Kidney (tissue), 14 donors: ENCODE results near the gene STX8. TPM values are rescaled to one million over a fixed set of nuclear protein-coding genes. Genes with fewer than 3 reads are reported as not detected.

Source experiments
- DNase-seq, 5 donors: peaks; one replicate each; pipeline ENCODE4 v3.0.0-alpha.2; 2013 to 2020
- FAIRE-seq: peaks from 2 replicates; lab custom pipeline; 2012; peaks lifted over from hg19 to GRCh38; lab: Jason Lieb, UNC
- H3K27ac ChIP-seq, 2 donors: one replicate each; pipeline ENCODE4 v1.7.0; 2013; ENCODE audit warnings: low read depth in 2 of 2, low read length in 2 of 2, inconsistent platforms in 1 of 2
- H3K27me3 ChIP-seq: one replicate; pipeline ENCODE4 v1.7.1; 2013; ENCODE audit warnings: low read length, inconsistent platforms; ENCODE audit not compliant: control insufficient read depth, insufficient read depth
- H3K36me3 ChIP-seq, 3 donors: one replicate each; pipeline versions ENCODE4 v1.7.0 to v1.7.1; 2013; ENCODE audit warnings: low read length in 3 of 3, control low read depth in 1 of 3, inconsistent platforms in 1 of 3; ENCODE audit not compliant: insufficient read depth in 3 of 3, control insufficient read depth in 2 of 3
- H3K4me1 ChIP-seq, 3 donors: one replicate each; pipeline versions ENCODE4 v1.7.0 to v1.7.1; 2013; ENCODE audit warnings: low read length in 3 of 3, inconsistent platforms in 1 of 3, low read depth in 1 of 3; ENCODE audit not compliant: control insufficient read depth in 2 of 3, insufficient read depth in 2 of 3
- H3K4me3 ChIP-seq, 3 donors: one replicate each; pipeline versions ENCODE4 v1.7.0 to v1.8.1; 2013; ENCODE audit warnings: low read length in 3 of 3, control low read depth in 1 of 3, inconsistent platforms in 1 of 3
- H3K9ac ChIP-seq, 3 donors: one replicate each; pipeline versions ENCODE4 v1.7.0 to v1.7.1; 2013; ENCODE audit warnings: low read length in 3 of 3, control low read depth in 1 of 3, inconsistent platforms in 1 of 3
- H3K9me3 ChIP-seq, 3 donors: one replicate each; pipeline versions ENCODE4 v1.7.0 to v1.7.1; 2013; ENCODE audit warnings: low read length in 3 of 3, control low read depth in 1 of 3, inconsistent platforms in 1 of 3; ENCODE audit not compliant: control insufficient read depth in 2 of 3, insufficient read depth in 1 of 3
- intact Hi-C: fragments of 100-400 bp; cut with DNase I; formaldehyde crosslinking; loops from one replicate; pipeline ENCODE4 v1.11.1; 2022
- polyA plus RNA-seq: library from polyadenylated mRNA; stranded (reverse); fragments of 350-450 nt; fragmentation: Illumina TruSeq; extraction: RNeasy Lipid Tissue Mini Kit (QIAGEN cat#74804); gene quantifications from one replicate; pipeline ENCODE4 v1.2.3, GENCODE V29; 2014; ENCODE audit warnings: low read depth, low replicate concordance; ENCODE audit not compliant: insufficient read depth
- total RNA-seq: library from RNA; stranded (reverse); fragmentation: NEBNext Ultra II Directional; extraction: Animal tissue kit (Norgen Biotek cat#: 25700); gene quantifications from one replicate; pipeline ENCODE4 v1.2.1, GENCODE V29; 2021
- TF ChIP-seq, protein P1 (sequence below): IDR thresholded peaks from 3 replicates; pipeline ENCODE4 v1.5.1; 2012; ENCODE audit warnings: mild to moderate bottlenecking, moderate library complexity, borderline replicate concordance; ENCODE audit not compliant: insufficient read depth; ENCODE audit errors: extremely low read depth
- donor health status: control.
- donor health status: control.
- donor health status: control.
- donor health status: control.
- donor health status: control.
- donor health status: DM: yes; HTN: yes; CAD: no.
- donor health status: Normal renal cell carcinoma (clear cell type).

The STX8 gene
- total and polyA plus RNA-seq, 2 donors from 2014 or later, result 67.2 to 127 TPM

DNA sequence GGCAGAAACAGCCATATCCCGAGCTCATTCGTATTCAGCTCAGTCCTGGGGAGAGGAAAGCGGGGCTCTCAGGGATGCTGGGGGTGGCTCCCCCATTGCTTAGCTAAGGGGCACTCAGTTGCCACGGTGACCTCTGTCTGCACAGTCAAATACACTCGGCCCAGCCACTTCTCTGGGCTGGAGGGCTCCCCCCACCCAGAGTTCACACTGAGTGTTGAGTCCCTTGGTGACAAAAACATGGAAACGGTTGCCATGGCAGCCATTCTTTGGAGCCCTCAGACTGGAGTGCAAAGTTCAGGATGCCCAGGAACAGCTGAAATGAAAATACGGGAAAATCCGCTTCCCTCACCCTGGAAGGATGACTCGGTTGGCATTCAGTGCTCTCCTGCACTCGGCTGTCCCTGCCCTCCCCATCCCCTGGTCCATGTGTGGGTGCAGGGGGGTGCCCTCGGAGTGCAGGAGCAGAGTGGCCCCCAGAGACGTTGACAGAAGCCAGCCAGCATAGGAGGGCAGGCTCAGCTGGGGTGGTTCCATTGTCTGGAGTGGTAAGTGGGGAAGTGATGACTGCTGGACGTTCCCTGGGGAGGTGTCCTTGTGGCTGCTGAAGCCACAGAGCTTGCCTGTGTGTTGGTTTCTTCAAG is 337.8 kb downstream of the STX8 start:
- H3K4me3 ChIP-seq, result no peak overlapping the region
- no peaks in the 10 kb centered on the region for H3K9me3 ChIP-seq
- H3K27me3 ChIP-seq, result no peaks in the 10 kb centered on the region
- no peak overlapping the region for H3K9ac ChIP-seq
- no peaks in the 10 kb centered on the region for H3K36me3 ChIP-seq
- TF ChIP-seq, protein P1, sequence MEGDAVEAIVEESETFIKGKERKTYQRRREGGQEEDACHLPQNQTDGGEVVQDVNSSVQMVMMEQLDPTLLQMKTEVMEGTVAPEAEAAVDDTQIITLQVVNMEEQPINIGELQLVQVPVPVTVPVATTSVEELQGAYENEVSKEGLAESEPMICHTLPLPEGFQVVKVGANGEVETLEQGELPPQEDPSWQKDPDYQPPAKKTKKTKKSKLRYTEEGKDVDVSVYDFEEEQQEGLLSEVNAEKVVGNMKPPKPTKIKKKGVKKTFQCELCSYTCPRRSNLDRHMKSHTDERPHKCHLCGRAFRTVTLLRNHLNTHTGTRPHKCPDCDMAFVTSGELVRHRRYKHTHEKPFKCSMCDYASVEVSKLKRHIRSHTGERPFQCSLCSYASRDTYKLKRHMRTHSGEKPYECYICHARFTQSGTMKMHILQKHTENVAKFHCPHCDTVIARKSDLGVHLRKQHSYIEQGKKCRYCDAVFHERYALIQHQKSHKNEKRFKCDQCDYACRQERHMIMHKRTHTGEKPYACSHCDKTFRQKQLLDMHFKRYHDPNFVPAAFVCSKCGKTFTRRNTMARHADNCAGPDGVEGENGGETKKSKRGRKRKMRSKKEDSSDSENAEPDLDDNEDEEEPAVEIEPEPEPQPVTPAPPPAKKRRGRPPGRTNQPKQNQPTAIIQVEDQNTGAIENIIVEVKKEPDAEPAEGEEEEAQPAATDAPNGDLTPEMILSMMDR, result no peak
- no peak overlapping the region for H3K27ac ChIP-seq
- FAIRE-seq (no peak), DNase-seq (peak; percentile 52 to 73 (median 64))
- peaks cover 0 to 7% (median 5%) of the 10 kb centered on the region in 3 donors for H3K4me1 ChIP-seq
- intact Hi-C loops, result no loop called here

DNA sequence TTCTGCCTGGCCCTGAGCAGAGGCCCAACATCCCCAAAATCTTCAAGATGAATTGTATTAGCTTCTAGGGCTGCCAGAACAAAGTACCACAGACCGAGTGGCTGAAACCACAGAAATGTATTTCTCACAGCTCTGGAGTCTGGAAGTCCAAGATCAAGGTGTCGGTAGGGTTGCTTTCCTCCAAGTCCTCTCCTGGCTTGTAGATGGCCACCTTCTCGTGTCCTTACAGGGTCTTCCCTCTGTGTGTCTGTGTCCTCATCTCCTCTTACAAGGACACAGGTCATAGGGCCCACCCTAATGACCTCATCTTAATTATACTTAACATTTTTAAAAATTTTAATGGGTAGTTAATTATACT is 338.6 kb downstream of the STX8 start:
- H3K9me3 ChIP-seq, result no peaks in the 10 kb centered on the region
- H3K27ac ChIP-seq, result no peak overlapping the region
- no peak for FAIRE-seq
- H3K4me1 ChIP-seq, result peaks cover 0 to 7% (median 5%) of the 10 kb centered on the region in 3 donors
- no peak overlapping the region for H3K9ac ChIP-seq
- TF ChIP-seq, protein P1, result no peak
- intact Hi-C loops, result no loop called here
- no peaks in the 10 kb centered on the region for H3K27me3 ChIP-seq
- DNase-seq, result no peak
- no peaks in the 10 kb centered on the region for H3K36me3 ChIP-seq
- H3K4me3 ChIP-seq, result no peak overlapping the region

DNA sequence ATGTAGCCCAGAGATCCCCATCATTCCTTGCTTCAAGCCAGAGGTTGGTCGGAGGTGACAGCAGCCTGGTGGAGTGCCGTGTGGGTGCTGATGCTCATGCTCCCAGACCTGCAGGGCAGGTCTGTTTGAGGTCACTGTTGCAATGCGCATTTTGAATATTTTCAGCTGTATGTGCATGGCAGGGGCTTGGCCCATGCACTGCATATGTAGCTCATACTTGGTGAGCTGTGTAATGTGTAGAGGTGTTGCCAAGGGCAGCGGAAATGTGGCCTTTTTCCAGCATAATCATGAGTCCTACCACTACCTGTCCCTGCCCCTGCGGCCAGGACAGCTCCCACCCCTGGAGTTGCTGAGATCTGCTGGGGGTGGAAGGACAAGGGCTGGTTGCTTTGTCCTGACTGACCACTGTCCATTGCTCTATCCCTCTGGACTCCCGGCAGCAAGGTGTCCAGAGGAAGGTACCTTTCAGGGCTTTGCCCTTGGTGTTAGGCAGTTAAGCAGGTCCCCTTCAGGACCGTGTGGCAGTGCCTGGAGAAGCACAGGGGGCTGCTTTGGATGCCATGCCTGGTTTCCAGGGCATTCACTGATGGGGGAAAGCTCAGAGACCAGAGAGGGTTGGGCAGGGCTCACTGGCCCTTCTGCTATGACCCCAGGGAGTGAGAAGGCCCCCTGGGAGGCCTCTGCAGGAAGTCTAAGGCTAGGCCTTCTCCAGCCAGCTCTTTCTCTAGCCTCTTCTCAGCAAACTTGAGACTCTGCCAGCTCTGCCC is 339.2 kb downstream of the STX8 start:
- Histone ChIP-seq H3K27me3 (no peaks in the 10 kb centered on the region), H3K27ac (no peak overlapping the region), H3K9me3 (no peaks in the 10 kb centered on the region), H3K4me1 (peaks cover 0 to 7% (median 5%) of the 10 kb centered on the region in 3 donors), H3K36me3 (no peaks in the 10 kb centered on the region), H3K4me3 (no peak overlapping the region), H3K9ac (no peak overlapping the region)
- TF ChIP-seq, protein P1, result no peak
- intact Hi-C loops, result no loop called here
- FAIRE-seq (no peak), DNase-seq (peak in 1 of 5 donors; percentile 60)
